GM19023 (cell line): Measurements from ENCODE around the gene KATNBL1.
"Not testable (repeated sequence)": the region's sequence is repeated elsewhere in the genome, so short reads cannot be mapped to it uniquely, and the experiment has no call there.

Source experiments
- ATAC-seq: cut with Tn5 transposase; IDR thresholded peaks from one replicate; pipeline ENCODE4 v1.9.1; 2021; ENCODE audit warnings: mild to moderate bottlenecking, moderate library complexity; ENCODE audit not compliant: unreplicated experiment

Gene KATNBL1

DNA sequence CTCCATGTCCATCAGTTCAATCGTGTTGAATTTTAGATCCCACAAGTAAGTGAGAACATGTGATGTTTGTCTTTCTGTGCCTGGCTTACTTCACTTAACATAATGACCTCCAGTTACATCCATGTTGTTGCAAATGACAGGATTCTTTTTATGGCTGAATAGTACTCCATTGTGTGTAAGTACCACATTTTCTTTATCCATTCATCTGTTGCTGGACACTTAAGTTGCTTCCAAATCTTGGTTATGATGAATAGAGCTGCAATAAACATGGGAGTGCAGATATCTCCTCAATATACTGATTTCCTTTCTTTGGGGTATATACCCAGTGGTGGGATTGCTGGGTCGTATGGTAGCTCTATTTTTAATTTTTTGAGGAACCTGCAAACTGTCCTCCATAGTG lies 89.5 kb downstream of the KATNBL1 start:
- ATAC-seq = not testable (repeated sequence)

- no peak for ATAC-seq
These were observed 90.6 kb downstream of the KATNBL1 start for GRCh38 chr15:34119291-34119690.

- ATAC-seq = no peak
These were observed 93.3 kb downstream of the KATNBL1 start for GRCh38 chr15:34116620-34117019.

- no peak for ATAC-seq
These were observed 95.2 kb downstream of the KATNBL1 start for GRCh38 chr15:34114739-34115138.

GRCh38 chr15:34114215-34114614 lies 95.7 kb downstream of the KATNBL1 start:
- ATAC-seq = no peak

- ATAC-seq = no peak
These were observed 98.4 kb downstream of the KATNBL1 start for GRCh38 chr15:34111488-34111887.

DNA sequence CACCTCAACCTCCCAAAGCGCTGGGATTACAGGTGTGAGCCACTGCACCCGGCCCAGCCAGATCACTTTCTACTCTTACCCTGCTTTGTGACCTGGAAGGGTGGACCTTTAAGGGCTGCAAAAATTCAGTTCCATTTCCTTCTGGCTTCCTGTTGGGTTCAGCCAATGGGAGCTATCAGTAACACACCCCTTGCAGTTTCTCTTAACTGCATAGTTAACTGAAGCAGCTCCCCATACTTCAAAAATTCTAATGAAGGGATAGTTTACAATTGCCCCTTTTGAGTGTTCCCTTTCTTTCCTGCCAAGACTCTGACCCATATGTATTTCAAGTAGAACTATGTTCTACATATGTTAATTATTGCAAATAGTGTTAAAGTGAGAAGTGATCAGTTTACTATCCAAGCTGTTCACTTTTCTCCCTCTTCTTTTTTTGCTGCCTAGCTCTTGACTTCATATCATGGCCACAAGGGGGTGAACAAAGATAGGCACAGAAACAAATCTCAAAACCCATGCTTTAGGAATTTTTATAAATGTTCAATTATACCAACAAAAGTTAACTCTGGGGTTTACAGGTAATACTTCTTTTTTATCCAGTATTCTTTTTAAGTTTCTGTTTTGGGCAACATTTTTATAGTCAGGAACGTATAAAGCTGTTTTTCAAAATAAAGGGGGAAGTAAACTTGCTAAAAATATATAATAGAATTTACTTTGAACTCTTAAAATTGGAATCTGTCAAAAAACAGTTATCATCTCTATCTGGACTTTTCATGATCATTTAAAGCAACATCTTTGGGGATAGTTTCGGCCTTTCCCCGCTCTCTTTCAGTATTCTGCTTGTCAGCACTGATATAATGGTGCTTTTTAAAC lies 99.9 kb downstream of the KATNBL1 start:
- ATAC-seq = no peak

- no peak for ATAC-seq
These were observed 102.6 kb downstream of the KATNBL1 start for GRCh38 chr15:34107315-34107714.

DNA sequence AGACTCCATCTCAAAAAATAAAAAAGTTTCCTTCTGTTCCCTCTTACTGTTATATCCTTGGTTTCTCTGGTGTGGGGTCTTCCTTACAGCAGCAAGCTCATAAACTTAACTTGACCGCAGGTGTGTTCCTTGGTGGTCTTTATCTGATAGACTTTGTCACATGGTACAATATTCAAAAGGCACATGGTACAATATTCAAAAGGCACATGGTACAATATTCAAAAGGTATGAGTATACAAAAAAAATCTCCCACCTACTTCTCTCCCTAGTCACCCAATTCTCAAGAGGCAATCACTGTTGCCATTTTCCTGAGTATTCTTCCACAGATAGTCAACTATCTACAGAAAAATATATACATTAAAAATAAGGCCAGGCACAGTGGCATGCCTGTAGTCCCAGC lies 103.5 kb downstream of the KATNBL1 start:
- no peak for ATAC-seq

DNA sequence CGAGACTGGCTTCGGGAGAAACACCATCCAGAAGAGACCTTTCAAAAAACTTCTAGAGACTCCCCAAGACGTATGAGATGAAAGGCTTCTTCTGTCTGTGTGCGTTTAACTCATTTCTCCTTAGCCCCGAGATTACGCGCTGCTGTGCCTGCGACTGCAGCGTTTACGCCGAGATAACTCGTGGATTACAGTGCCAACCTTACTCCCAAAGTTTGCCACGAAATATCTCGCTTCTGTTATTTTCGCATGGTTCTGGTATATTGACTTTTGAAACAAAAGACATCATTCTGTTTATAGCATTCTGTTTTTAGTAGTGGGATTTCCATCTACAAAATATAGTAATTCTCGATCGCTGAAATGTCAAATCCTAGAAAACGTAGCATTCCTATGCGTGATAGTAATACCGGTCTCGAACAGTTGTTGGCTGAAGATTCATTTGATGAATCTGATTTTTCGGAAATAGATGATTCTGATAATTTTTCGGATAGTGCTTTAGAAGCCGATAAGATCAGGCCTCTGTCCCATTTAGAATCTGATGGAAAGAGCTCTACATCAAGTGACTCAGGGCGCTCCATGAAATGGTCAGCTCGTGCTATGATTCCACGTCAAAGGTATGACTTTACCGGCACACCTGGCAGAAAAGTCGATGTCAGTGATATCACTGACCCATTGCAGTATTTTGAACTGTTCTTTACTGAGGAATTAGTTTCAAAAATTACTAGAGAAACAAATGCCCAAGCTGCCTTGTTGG lies 107.5 kb downstream of the KATNBL1 start:
- peak; percentile 18 for ATAC-seq

- ATAC-seq = peak; percentile 98
These were observed 108.3 kb downstream of the KATNBL1 start, which contains the start of the genes EMC7 and PGBD4 for GRCh38 chr15:34101366-34102174. Gene EMC7 (minus strand): TSS chr15:34101862. CDS start chr15:34101839, 23 bp downstream. Gene PGBD4 (plus strand): TSS chr15:34102083. CDS start chr15:34102532, 449 bp downstream.

DNA sequence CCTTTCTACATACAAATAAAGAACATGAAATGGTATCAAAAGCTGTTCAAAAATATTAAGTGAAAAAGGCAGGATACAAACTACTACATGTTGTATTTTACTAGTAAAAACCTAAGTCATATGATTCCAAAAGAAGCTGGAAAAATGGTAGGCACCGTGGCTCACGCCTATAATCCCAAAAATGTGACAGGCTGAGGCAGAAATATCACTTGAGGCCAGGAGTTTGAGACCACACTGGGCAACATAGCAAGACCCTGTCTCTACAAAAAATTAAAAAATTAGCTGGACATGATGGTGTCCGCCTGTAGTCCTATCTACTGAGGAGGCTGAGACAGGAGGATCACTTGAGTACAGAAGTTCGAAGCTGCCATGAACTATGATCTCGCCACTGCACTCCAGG lies 110.0 kb downstream of the KATNBL1 start:
- no peak for ATAC-seq
